Upper lobe of left lung (tissue), 4 donors: Measurements from ENCODE around the gene ARHGAP42.

Source experiments
- POLR2A ChIP-seq, 4 donors: fragments of 450-650 bp; IDR thresholded peaks; one replicate each; pipeline ENCODE4 v1.5.1; 2016 to 2017; ENCODE audit warnings: antibody characterized with exemption in 4 of 4, mild to moderate bottlenecking in 2 of 4
- POLR2AphosphoS5 ChIP-seq, 2 donors: sonication (generic); formaldehyde crosslinking; IDR thresholded peaks; one replicate each; pipeline ENCODE4 v1.5.1; 2017; ENCODE audit warnings: antibody characterized with exemption in 2 of 2
- TF ChIP-seq, protein P1 (sequence below), 6 experiments: fragments of 450-650 bp in 4 of 6; fragments of 200-600 bp in 2 of 6; sonication (generic) in 2 of 6; IDR thresholded peaks; one replicate each; pipeline ENCODE4 v1.5.1; 2016 to 2019; ENCODE audit warnings: antibody characterized with exemption in 6 of 6

- TF ChIP-seq, protein P1, sequence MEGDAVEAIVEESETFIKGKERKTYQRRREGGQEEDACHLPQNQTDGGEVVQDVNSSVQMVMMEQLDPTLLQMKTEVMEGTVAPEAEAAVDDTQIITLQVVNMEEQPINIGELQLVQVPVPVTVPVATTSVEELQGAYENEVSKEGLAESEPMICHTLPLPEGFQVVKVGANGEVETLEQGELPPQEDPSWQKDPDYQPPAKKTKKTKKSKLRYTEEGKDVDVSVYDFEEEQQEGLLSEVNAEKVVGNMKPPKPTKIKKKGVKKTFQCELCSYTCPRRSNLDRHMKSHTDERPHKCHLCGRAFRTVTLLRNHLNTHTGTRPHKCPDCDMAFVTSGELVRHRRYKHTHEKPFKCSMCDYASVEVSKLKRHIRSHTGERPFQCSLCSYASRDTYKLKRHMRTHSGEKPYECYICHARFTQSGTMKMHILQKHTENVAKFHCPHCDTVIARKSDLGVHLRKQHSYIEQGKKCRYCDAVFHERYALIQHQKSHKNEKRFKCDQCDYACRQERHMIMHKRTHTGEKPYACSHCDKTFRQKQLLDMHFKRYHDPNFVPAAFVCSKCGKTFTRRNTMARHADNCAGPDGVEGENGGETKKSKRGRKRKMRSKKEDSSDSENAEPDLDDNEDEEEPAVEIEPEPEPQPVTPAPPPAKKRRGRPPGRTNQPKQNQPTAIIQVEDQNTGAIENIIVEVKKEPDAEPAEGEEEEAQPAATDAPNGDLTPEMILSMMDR (IDR thresholded peaks at IDR 0.05) = no peak
- TF ChIP-seq POLR2A (IDR thresholded peaks at IDR 0.05) = no peak
- no peak for TF ChIP-seq POLR2AphosphoS5 (IDR thresholded peaks at IDR 0.05)
Measured at GRCh38 chr11:100942016-100942415, 254.9 kb downstream of the ARHGAP42 start.
